BE2C (cell line): Measurements from ENCODE around the gene PRTN3.
"Not testable (repeated sequence)": the region's sequence is repeated elsewhere in the genome, so short reads cannot be mapped to it uniquely, and the experiment has no call there.

ENCODE experiments used
- DNase-seq: peaks from one replicate; pipeline ENCODE4 v3.0.0-alpha.2; 2020
- H3K27me3 ChIP-seq: fragments of 250-450 bp; sonication (Bioruptor Pico); 2 replicates; pipeline ENCODE4 v1.5.1; 2020; ENCODE audit warnings: mild to moderate bottlenecking
- H3K36me3 ChIP-seq: fragments of 250-450 bp; sonication (Bioruptor Pico); 2 replicates; pipeline ENCODE4 v1.5.1; 2020; ENCODE audit warnings: mild to moderate bottlenecking
- H3K4me1 ChIP-seq: fragments of 250-450 bp; sonication (Bioruptor Pico); 2 replicates; pipeline ENCODE4 v1.5.1; 2020
- H3K4me3 ChIP-seq: 2 replicates; pipeline ENCODE4 v1.5.1; 2011; ENCODE audit warnings: low read depth, low read length
- H3K9me3 ChIP-seq: fragments of 250-450 bp; sonication (Bioruptor Pico); 2 replicates; pipeline ENCODE4 v1.5.1; 2020
- TF ChIP-seq, protein P1 (sequence below): IDR thresholded peaks from 2 replicates; pipeline ENCODE4 v1.5.1; 2012; ENCODE audit warnings: mild to moderate bottlenecking, low read depth, low read length

PRTN3 gene

DNA sequence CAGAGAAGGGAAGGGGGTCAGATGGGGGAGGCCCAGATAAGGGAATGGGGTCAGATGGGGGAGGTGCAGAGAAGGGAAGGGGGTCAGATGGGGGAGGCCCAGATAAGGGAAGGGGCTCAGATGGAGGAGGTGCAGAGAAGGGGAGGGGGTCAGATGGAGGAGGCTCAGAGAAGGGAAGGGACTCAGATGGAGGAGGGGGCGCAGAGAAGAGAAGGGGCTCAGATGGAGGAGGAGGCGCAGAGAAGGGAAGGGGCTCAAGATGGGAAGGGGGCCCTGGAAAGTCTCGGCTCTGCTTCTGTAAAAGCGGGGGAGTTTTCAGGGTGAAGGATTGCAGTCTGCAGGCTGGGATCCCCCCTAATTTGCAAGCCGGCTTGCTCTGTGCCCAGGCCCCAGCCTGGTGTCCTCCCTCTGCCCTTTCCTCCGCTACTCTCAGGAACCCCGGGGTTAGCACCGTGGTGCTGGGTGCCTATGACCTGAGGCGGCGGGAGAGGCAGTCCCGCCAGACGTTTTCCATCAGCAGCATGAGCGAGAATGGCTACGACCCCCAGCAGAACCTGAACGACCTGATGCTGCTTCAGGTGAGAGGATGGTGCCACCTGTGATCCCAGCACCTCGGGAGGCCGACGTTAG, 11.6 kb upstream of the PRTN3 start:
- Histone ChIP-seq H3K27me3 (peaks cover 42% of the 10 kb centered on the region), H3K36me3 (no peaks in the 10 kb centered on the region), H3K9me3 (no peaks in the 10 kb centered on the region), H3K4me1 (no peaks in the 10 kb centered on the region), H3K4me3 (no peak overlapping the region)
- DNase-seq, result no peak
- TF ChIP-seq, protein P1, sequence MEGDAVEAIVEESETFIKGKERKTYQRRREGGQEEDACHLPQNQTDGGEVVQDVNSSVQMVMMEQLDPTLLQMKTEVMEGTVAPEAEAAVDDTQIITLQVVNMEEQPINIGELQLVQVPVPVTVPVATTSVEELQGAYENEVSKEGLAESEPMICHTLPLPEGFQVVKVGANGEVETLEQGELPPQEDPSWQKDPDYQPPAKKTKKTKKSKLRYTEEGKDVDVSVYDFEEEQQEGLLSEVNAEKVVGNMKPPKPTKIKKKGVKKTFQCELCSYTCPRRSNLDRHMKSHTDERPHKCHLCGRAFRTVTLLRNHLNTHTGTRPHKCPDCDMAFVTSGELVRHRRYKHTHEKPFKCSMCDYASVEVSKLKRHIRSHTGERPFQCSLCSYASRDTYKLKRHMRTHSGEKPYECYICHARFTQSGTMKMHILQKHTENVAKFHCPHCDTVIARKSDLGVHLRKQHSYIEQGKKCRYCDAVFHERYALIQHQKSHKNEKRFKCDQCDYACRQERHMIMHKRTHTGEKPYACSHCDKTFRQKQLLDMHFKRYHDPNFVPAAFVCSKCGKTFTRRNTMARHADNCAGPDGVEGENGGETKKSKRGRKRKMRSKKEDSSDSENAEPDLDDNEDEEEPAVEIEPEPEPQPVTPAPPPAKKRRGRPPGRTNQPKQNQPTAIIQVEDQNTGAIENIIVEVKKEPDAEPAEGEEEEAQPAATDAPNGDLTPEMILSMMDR, result no peak

DNA sequence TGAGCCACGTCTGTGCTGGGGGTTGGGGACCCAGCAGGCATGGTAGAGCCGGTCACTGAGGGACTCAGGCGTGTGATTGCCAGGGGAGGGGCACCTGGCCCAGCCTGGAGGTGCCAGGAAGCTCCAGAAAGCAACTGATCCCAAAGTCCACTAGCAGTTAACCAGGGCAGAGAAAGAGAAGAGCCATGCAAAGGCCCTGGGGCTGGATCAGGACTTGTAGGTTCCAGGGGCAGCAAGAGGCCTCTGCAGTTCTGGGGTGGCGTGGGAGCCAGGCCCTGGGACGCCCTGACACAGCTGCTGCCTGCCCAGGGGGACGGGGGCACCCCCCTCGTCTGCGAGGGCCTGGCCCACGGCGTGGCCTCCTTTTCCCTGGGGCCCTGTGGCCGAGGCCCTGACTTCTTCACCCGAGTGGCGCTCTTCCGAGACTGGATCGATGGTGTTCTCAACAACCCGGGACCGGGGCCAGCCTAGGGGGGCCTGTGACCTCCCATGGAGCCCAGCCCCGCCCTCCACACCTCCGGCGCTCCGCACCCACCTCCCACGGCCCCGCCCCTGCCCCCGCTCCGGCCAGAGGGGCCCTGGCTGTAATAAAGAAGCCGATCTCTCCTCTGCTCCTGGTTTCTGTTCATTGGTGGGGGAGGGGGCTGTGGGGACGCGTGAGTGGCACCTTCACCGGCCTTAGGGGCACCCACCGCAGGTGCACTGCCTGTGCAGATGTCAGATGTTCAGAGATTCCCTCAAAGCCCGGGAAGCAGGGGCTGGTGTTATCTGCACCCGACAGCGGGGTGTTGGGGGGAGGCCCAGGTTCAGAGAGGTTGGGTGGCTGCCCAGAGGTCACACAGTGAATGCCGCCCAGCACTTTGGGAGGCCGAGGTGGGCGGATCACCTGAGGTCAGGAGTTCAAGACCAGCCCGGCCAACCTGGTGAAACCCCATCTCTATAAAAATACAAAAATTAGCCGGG, 9.1 kb upstream of the PRTN3 start:
- Histone ChIP-seq H3K4me3 (no peak overlapping the region), H3K9me3 (no peaks in the 10 kb centered on the region), H3K36me3 (no peaks in the 10 kb centered on the region), H3K4me1 (no peaks in the 10 kb centered on the region), H3K27me3 (peaks cover 64% of the 10 kb centered on the region)
- DNase-seq, result no peak
- TF ChIP-seq, protein P1, result no peak

DNA sequence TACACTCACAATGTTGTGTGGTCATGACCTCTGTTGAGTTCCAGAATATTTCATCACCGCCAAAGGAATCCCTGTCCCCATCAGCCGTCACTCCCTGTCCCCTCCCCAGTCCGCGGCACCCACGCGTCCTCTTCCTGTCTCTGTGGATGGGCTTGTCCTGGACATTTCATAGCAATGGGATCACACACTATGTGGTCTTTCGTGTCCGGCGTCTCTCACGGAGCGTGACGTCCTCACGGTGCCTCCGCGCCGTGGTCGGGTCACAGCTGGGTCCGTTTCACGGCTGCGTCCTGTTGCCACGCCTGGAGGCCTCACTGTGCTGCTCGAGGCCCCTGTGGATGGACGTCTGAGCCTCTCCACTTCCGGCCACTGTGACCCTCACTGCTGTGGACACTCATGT, 6.6 kb upstream of the PRTN3 start:
- no peak for DNase-seq
- TF ChIP-seq, protein P1, result no peak
- Histone ChIP-seq H3K27me3 (peaks cover 69% of the 10 kb centered on the region), H3K4me3 (no peak overlapping the region), H3K9me3 (no peaks in the 10 kb centered on the region), H3K36me3 (no peaks in the 10 kb centered on the region), H3K4me1 (no peaks in the 10 kb centered on the region)

DNA sequence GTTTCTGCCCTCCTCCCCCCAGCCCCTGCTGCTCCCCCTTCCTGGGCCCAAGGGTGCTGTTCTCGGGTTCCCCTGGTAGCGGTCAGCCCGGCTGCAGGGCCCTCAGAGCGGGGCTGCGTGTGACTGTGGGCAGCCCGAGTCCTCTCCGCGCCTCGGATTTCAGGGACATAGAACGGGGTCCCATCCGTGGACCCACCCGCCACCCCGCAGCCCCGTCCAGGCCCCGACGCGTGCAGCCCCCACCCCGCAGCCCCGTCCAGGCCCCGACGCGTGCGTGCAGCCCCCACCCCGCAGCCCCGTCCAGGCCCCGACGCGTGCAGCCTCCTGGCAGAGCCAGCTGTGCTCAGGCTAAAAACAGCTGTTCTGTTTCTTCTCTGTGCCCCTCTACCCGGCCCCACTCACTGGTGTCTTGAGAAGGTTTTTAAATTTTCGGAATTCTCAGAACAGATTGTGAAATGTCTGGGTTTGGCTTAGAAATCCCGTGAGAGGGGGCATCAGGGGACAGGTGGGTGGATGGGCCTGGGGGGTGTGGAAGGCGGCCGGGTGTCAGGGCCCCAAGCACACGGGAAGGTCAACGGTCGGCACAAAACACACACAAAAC, 5.5 kb upstream of the PRTN3 start:
- TF ChIP-seq, protein P1, result no peak
- DNase-seq, result no peak
- no peaks in the 10 kb centered on the region for H3K9me3 ChIP-seq
- no peaks in the 10 kb centered on the region for H3K36me3 ChIP-seq
- peaks cover 58% of the 10 kb centered on the region for H3K27me3 ChIP-seq
- H3K4me1 ChIP-seq, result no peaks in the 10 kb centered on the region
- H3K4me3 ChIP-seq, result no peak overlapping the region

DNA sequence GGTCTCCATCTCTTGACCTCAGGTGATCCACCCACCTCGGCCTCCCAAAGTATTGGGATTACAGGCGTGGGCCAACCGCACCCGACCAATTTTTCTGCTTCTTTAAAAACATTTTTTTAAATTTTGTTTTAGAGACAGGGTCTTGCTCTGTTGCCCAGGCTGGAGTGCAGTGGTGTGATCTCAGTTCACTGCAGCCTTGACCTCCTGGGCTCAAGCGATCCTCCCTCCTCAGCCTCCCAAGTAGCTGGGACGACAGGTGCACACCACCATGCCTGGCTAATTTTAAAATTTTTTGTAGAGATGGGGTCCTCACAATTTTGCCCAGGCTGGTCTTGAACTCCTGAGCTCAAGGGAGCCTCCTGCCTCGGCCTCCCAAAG, 2.0 kb downstream of the PRTN3 start:
- not testable (repeated sequence) for H3K4me1 ChIP-seq, H3K36me3 ChIP-seq, H3K9me3 ChIP-seq, H3K4me3 ChIP-seq, DNase-seq
- peaks cover 49% of the 10 kb centered on the region for H3K27me3 ChIP-seq

DNA sequence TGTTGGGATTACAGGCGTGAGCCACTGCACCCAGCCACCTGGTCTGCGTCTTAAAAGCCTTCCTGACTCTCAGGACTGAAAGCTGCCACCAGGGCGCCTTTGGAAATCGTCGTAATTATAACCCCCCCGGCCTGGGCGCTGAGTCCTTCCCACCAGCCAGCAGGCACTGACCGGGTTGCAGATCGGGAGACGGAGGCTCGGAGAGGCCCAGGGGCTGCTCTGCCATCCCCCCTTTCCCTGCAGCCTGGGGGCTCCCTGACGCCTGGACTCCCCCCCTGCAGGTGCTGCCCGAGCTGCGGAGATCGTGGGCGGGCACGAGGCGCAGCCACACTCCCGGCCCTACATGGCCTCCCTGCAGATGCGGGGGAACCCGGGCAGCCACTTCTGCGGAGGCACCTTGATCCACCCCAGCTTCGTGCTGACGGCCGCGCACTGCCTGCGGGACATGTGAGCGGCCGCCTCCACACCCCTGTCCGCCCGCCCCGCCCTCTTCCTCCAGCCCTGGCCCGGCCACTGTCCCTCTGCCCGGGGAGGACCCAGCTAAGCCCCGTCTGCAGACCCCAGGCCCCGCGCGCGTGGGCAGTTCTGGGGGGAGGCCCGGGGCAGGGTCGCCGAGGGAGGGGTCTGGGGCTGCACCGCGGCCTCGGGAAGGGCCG, 2.5 kb downstream of the PRTN3 start:
- Histone ChIP-seq H3K36me3 (no peaks in the 10 kb centered on the region), H3K4me3 (no peak overlapping the region), H3K27me3 (peaks cover 55% of the 10 kb centered on the region), H3K4me1 (no peaks in the 10 kb centered on the region), H3K9me3 (no peaks in the 10 kb centered on the region)
- TF ChIP-seq, protein P1, result 0 out of 2 replicates have a peak, but pooled peaks have one; percentile 2
- DNase-seq, result no peak
